OCI-LY1 (cell line): ENCODE data around the gene C5orf46.

ENCODE experiments used
- CTCF ChIP-seq: fragments of 200-600 bp; sonication (generic), shearing (Covaris generic); IDR thresholded peaks from 2 replicates; pipeline ENCODE4 v1.5.1; 2017; ENCODE audit warnings: mild to moderate bottlenecking, antibody characterized with exemption, low read length, moderate library complexity, mixed read lengths
- EZH2 ChIP-seq: fragments of 200-600 bp; sonication (generic), shearing (Covaris generic); IDR thresholded peaks from 2 replicates; pipeline ENCODE4 v1.8.0; 2017; ENCODE audit warnings: borderline replicate concordance, mixed run types, mild to moderate bottlenecking, antibody characterized with exemption, low read length, moderate library complexity, mixed read lengths

- no peak for TF ChIP-seq CTCF
- no peak for TF ChIP-seq EZH2
Observed at GRCh38 chr5:147927901-147928300, 21.6 kb upstream of the C5orf46 start.
